HepG2 (cell line): ENCODE results near the gene PRSS53. TPM values are rescaled to one million over a fixed set of nuclear protein-coding genes. Genes with fewer than 3 reads are reported as not detected.

ENCODE experiments used
- EEA1 ChIP-seq: sonication (generic); formaldehyde crosslinking; IDR thresholded peaks from 2 replicates; pipeline ENCODE4 v1.5.1; 2020; ENCODE audit warnings: mild to moderate bottlenecking, missing genetic modification reagents, borderline replicate concordance
- HDAC1 ChIP-seq: sonication (generic); formaldehyde crosslinking; IDR thresholded peaks from 2 replicates; pipeline ENCODE4 v1.5.1; 2020; ENCODE audit warnings: mild to moderate bottlenecking, missing genetic modification reagents
- HHEX ChIP-seq: IDR thresholded peaks from 2 replicates; pipeline ENCODE4 v1.6.1; 2016; ENCODE audit warnings: control low read depth
- HNF1A ChIP-seq, 2 experiments: sonication (generic) in 1 of 2; formaldehyde crosslinking in 1 of 2; IDR thresholded peaks; 2 replicates each; pipeline versions ENCODE4 v1.4.0 to v1.6.1; 2016 to 2020; ENCODE audit warnings: borderline replicate concordance in 1 of 2, low read depth in 1 of 2, mild to moderate bottlenecking in 1 of 2, missing genetic modification reagents in 1 of 2
- IRF9 ChIP-seq: sonication (generic); formaldehyde crosslinking; IDR thresholded peaks from 2 replicates; pipeline ENCODE4 v1.8.0; 2022; ENCODE audit warnings: missing genetic modification reagents, mild to moderate bottlenecking, borderline replicate concordance
- KDM5B ChIP-seq: sonication (generic); formaldehyde crosslinking; IDR thresholded peaks from 2 replicates; pipeline ENCODE4 v1.4.0; 2020; ENCODE audit warnings: missing genetic modification reagents, mild to moderate bottlenecking, borderline replicate concordance
- RCOR2 ChIP-seq: IDR thresholded peaks from 2 replicates; pipeline ENCODE4 v1.6.1; 2016; ENCODE audit warnings: missing biosample characterization, missing genetic modification reagents
- SKI ChIP-seq: fragments of 450-650 bp; IDR thresholded peaks from one replicate; pipeline ENCODE4 v1.6.1; 2018; ENCODE audit warnings: mild to moderate bottlenecking; ENCODE audit not compliant: partially characterized antibody
- TEAD2 ChIP-seq: sonication (generic); formaldehyde crosslinking; IDR thresholded peaks from 2 replicates; pipeline ENCODE4 v1.9.0; 2021; ENCODE audit warnings: missing genetic modification reagents
- ZBTB1 ChIP-seq: sonication (generic); formaldehyde crosslinking; IDR thresholded peaks from 2 replicates; pipeline ENCODE4 v1.4.0; 2020; ENCODE audit warnings: missing genetic modification reagents, borderline replicate concordance
- ZBTB40 ChIP-seq, 2 experiments: fragments of 450-650 bp in 1 of 2; sonication (generic) in 1 of 2; formaldehyde crosslinking in 1 of 2; IDR thresholded peaks; 2 replicates each; pipeline versions ENCODE4 v1.6.1 to v1.8.0; 2016 to 2022; ENCODE audit warnings: antibody characterized with exemption in 1 of 2, mild to moderate bottlenecking in 1 of 2, missing genetic modification reagents in 1 of 2
- polyA plus RNA-seq, 8 experiments: library from polyadenylated mRNA; depleted of rRNA in 3 of 8; stranded (reverse) in 7 of 8; unstranded in 1 of 8; fragments of >200 nt; fragmentation: Illumina TruSeq in 4 of 8; extraction: Trizol in 4 of 8; gene quantifications; 2 replicates each; pipeline versions ENCODE4 v1.2.1 to v1.2.3, GENCODE V29; 2011 to 2016; ENCODE audit warnings: low read depth in 4 of 8, missing spikeins in 1 of 8, mixed read lengths in 1 of 8; ENCODE audit not compliant: insufficient read depth in 1 of 8
- total RNA-seq, 5 experiments: library from RNA; depleted of rRNA; stranded (reverse); fragments of >200 nt; fragmentation: Illumina TruSeq; extraction: Trizol; gene quantifications; 2 replicates each; pipeline ENCODE4 v1.2.3, GENCODE V29; 2016; ENCODE audit warnings: low read depth in 1 of 5

Gene PRSS53
- total and polyA plus RNA-seq, 2 of the 13 experiments (the other 11 are each of a cell fraction or from before 2014, with no cell fraction given), result 2.2 to 7.4 TPM

- TF ChIP-seq IRF9 (CRISPR knock-in tag) (peak; percentile 89; the same call in 1 of the 2 replicates), ZBTB1 (0 out of 2 replicates have a peak, but pooled peaks have one; percentile 31), KDM5B (CRISPR knock-in tag) (peak; percentile 75; the same call in 1 of the 2 replicates), ZBTB40 (IDR thresholded peaks at IDR 0.05) (peak; percentile 68; the same call in 1 of the 2 replicates), ZBTB40 (CRISPR knock-in tag; IDR thresholded peaks at IDR 0.05) (peak; percentile 70; the same call in 1 of the 2 replicates), SKI (peak; percentile 13), HHEX (CRISPR knock-in tag) (no peak), HNF1A (IDR thresholded peaks at IDR 0.05; ENCODE audit: low read depth) (no peak), HNF1A (CRISPR knock-in tag; IDR thresholded peaks at IDR 0.05; ENCODE audit: borderline replicate concordance) (peak; percentile 70; the same call in 1 of the 2 replicates), HDAC1 (peak; percentile 93), TEAD2 (CRISPR knock-in tag) (no peak), RCOR2 (CRISPR knock-in tag) (0 out of 2 replicates have a peak, but pooled peaks have one; percentile 47), EEA1 (no peak)
Observed at GRCh38 chr16:31117384-31118222, 28.9 kb upstream of the PRSS53 start, which contains the start of gene KAT8 (continued).
